GM12873 (cell line): Measurements from ENCODE around the gene CRKL.
A peak's percentile ranks its signal among the peaks of the same experiment; 100 is the strongest.

Experiments
- CTCF ChIP-seq: IDR thresholded peaks from 2 replicates; pipeline ENCODE4 v1.5.1; 2012; ENCODE audit warnings: low read depth, mild to moderate bottlenecking, moderate library complexity, low read length, control low read depth; ENCODE audit not compliant: insufficient read depth; ENCODE audit errors: missing control alignments

Gene CRKL

GRCh38 chr22:20881869-20882815 lies 35.1 kb upstream of the CRKL start:
- TF ChIP-seq CTCF, result no peak

- TF ChIP-seq CTCF, result no peak
Measured at GRCh38 chr22:20882855-20883254, 34.4 kb upstream of the CRKL start.

GRCh38 chr22:20884454-20884853 lies 32.8 kb upstream of the CRKL start:
- no peak for TF ChIP-seq CTCF

- TF ChIP-seq CTCF, result no peak
Measured at GRCh38 chr22:20885017-20885556, 32.1 kb upstream of the CRKL start.

- TF ChIP-seq CTCF, result peak; percentile 93
Measured at GRCh38 chr22:20885557-20886323, 31.5 kb upstream of the CRKL start.

GRCh38 chr22:20887375-20887774 lies 29.8 kb upstream of the CRKL start:
- no peak for TF ChIP-seq CTCF

GRCh38 chr22:20889025-20889704 lies 28.0 kb upstream of the CRKL start:
- TF ChIP-seq CTCF, result no peak
